Measurements from ENCODE around the gene TPCN2.

- TF ChIP-seq GATA2 (IDR thresholded peaks at IDR 0.05; ENCODE audit: low read depth, low read length) (no peak), GATA3 (IDR thresholded peaks at IDR 0.05; ENCODE audit: low read depth, low read length) (no peak)
Observed at GRCh38 chr11:69152733-69153421, 104.1 kb downstream of the TPCN2 start.

Measured in SH-SY5Y (cell line).